ENCODE data around the gene TMEM145.
"Not testable (repeated sequence)": the region's sequence is repeated elsewhere in the genome, so short reads cannot be mapped to it uniquely, and the experiment has no call there.

TMEM145 gene

GRCh38 chr19:42339126-42339860 lies 26.2 kb downstream of the TMEM145 start:
- not testable (repeated sequence) for DNase-seq

GRCh38 chr19:42339922-42340321 lies 26.8 kb downstream of the TMEM145 start:
- not testable (repeated sequence) for DNase-seq

GRCh38 chr19:42343344-42344110 lies 30.4 kb downstream of the TMEM145 start:
- DNase-seq: no peak

- no peak for DNase-seq
These were observed 31.3 kb downstream of the TMEM145 start for GRCh38 chr19:42344336-42344893.

- no peak for DNase-seq
These were observed 32.2 kb downstream of the TMEM145 start for GRCh38 chr19:42345191-42345812.

- DNase-seq: no peak
These were observed 35.1 kb downstream of the TMEM145 start for GRCh38 chr19:42348211-42348610.

GRCh38 chr19:42349378-42350107 lies 36.4 kb downstream of the TMEM145 start:
- no peak for DNase-seq

- DNase-seq: no peak
These were observed 37.3 kb downstream of the TMEM145 start for GRCh38 chr19:42350417-42350816.

- no peak for DNase-seq
These were observed 38.1 kb downstream of the TMEM145 start for GRCh38 chr19:42351079-42351735.

GRCh38 chr19:42352301-42353259 lies 39.5 kb downstream of the TMEM145 start:
- DNase-seq: no peak

- DNase-seq: no peak
These were observed 40.4 kb downstream of the TMEM145 start for GRCh38 chr19:42353341-42354015.

GRCh38 chr19:42355896-42356295 lies 42.8 kb downstream of the TMEM145 start:
- DNase-seq: no peak

GRCh38 chr19:42356686-42357085 lies 43.6 kb downstream of the TMEM145 start:
- no peak for DNase-seq

- DNase-seq: no peak
These were observed 44.2 kb downstream of the TMEM145 start for GRCh38 chr19:42357290-42357689.

GRCh38 chr19:42360787-42361544 lies 47.9 kb downstream of the TMEM145 start:
- no peak for DNase-seq

- no peak for DNase-seq
These were observed 48.4 kb downstream of the TMEM145 start for GRCh38 chr19:42361545-42361910.

- DNase-seq: no peak
These were observed 49.2 kb downstream of the TMEM145 start for GRCh38 chr19:42362342-42362741.

GRCh38 chr19:42362891-42363440 lies 49.9 kb downstream of the TMEM145 start:
- no peak for DNase-seq

GRCh38 chr19:42363614-42364346 lies 50.7 kb downstream of the TMEM145 start:
- no peak for DNase-seq
